K562 (cell line): ENCODE measurements around the gene ABT1. TPM values are rescaled to one million over a fixed set of nuclear protein-coding genes. Genes with fewer than 3 reads are reported as not detected.
A peak's percentile ranks its signal among the peaks of the same experiment; 100 is the strongest.

Experiments
- BRF1 ChIP-seq: IDR thresholded peaks from 3 replicates; pipeline ENCODE4 v1.6.1; 2011; ENCODE audit warnings: borderline replicate concordance, mild to moderate bottlenecking; ENCODE audit not compliant: insufficient read length; ENCODE audit errors: extremely low read depth
- CTBP1 ChIP-seq: fragments of 450-650 bp; IDR thresholded peaks from 2 replicates; pipeline ENCODE4 v1.6.1; 2016; ENCODE audit warnings: borderline replicate concordance
- DNMT1 ChIP-seq: fragments of 450-650 bp; IDR thresholded peaks from 2 replicates; pipeline ENCODE4 v1.6.1; 2016; ENCODE audit warnings: antibody characterized with exemption, mild to moderate bottlenecking
- EWSR1 ChIP-seq: fragments of 450-650 bp; IDR thresholded peaks from 2 replicates; pipeline ENCODE4 v1.6.1; 2018; ENCODE audit warnings: borderline replicate concordance, mild to moderate bottlenecking, low read depth, moderate library complexity; ENCODE audit not compliant: partially characterized antibody
- GATAD2A ChIP-seq: fragments of 450-650 bp; IDR thresholded peaks from 2 replicates; pipeline ENCODE4 v1.6.1; 2017
- HNRNPH1 ChIP-seq: fragments of 200-400 bp; formaldehyde crosslinking; optimal IDR thresholded peaks from 2 replicates; pipeline ENCODE3; 2017; ENCODE audit warnings: low read depth, mild to moderate bottlenecking, low read length, moderate library complexity
- L3MBTL2 ChIP-seq: fragments of 450-650 bp; IDR thresholded peaks from 2 replicates; pipeline ENCODE4 v1.6.1; 2016; ENCODE audit warnings: mild to moderate bottlenecking, moderate library complexity
- LCOR ChIP-seq: sonication (generic); formaldehyde crosslinking; IDR thresholded peaks from 2 replicates; pipeline ENCODE4 v1.8.0; 2022; ENCODE audit warnings: mild to moderate bottlenecking, missing genetic modification reagents
- MED1 ChIP-seq: sonication (generic); formaldehyde crosslinking; IDR thresholded peaks from 2 replicates; pipeline ENCODE4 v1.8.1; 2023; ENCODE audit warnings: missing genetic modification reagents, borderline replicate concordance
- MIER1 ChIP-seq: fragments of 450-650 bp; IDR thresholded peaks from 2 replicates; pipeline ENCODE4 v1.6.1; 2016; ENCODE audit warnings: antibody characterized with exemption, mild to moderate bottlenecking, low read depth
- PHB ChIP-seq: fragments of 250-450 bp; sonication (Bioruptor Pico); IDR thresholded peaks from 2 replicates; pipeline ENCODE4 v1.5.0; 2021
- PHTF2 ChIP-seq: fragments of 250-450 bp; sonication (Bioruptor Pico); IDR thresholded peaks from 2 replicates; pipeline ENCODE4 v1.5.0; 2021; ENCODE audit warnings: mild to moderate bottlenecking
- PPARD ChIP-seq: fragments of 250-450 bp; sonication (Bioruptor Pico); IDR thresholded peaks from 2 replicates; pipeline ENCODE4 v1.8.0; 2022; ENCODE audit warnings: inconsistent platforms, mild to moderate bottlenecking, moderate library complexity
- SIN3A ChIP-seq, 2 experiments: fragments of 150-350 bp in 1 of 2; IDR thresholded peaks; 2 replicates each; pipeline ENCODE4 v1.6.1; 2011 to 2016; ENCODE audit warnings: borderline replicate concordance in 2 of 2, low read depth in 2 of 2, low read length in 2 of 2, mild to moderate bottlenecking in 2 of 2, moderate library complexity in 2 of 2; ENCODE audit not compliant: control insufficient read depth in 1 of 2
- TEAD4 ChIP-seq, 2 experiments: sonication (generic) in 1 of 2; formaldehyde crosslinking in 1 of 2; IDR thresholded peaks; 2 replicates each; pipeline versions ENCODE4 v1.6.1 to v1.8.0; 2012 to 2022; ENCODE audit warnings: borderline replicate concordance in 1 of 2, inconsistent platforms in 1 of 2, low read length in 1 of 2, mild to moderate bottlenecking in 1 of 2, missing genetic modification reagents in 1 of 2
- TGIF2 ChIP-seq: sonication (generic); formaldehyde crosslinking; IDR thresholded peaks from 2 replicates; pipeline ENCODE4 v1.8.1; 2022; ENCODE audit warnings: mild to moderate bottlenecking, missing genetic modification reagents, moderate library complexity
- ZNF197 ChIP-seq: fragments of 200-800 bp; sonication (Bioruptor generic); IDR thresholded peaks from 2 replicates; pipeline ENCODE4 v1.6.1; 2016; ENCODE audit warnings: low read depth, missing genetic modification characterization, missing compliant biosample characterization
- ZNF561 ChIP-seq: fragments of 450-650 bp; formaldehyde crosslinking; conservative IDR thresholded peaks from 2 replicates; pipeline ENCODE4 v1.4.0; 2020; ENCODE audit warnings: mild to moderate bottlenecking, moderate library complexity
- polyA plus RNA-seq, 8 experiments: library from polyadenylated mRNA; depleted of rRNA in 4 of 8; stranded (reverse) in 5 of 8; unstranded in 3 of 8; fragments of >200 nt; fragmentation: Nextera tagmentation in 2 of 8; fragmentation: Illumina TruSeq in 1 of 8; extraction: Ambion mirVana in 2 of 8; extraction: Trizol in 1 of 8; gene quantifications; 2 replicates each; pipeline versions ENCODE4 v1.2.1 to v1.2.3, GENCODE V29; 2011 to 2014; ENCODE audit warnings: inconsistent platforms in 1 of 8, missing spikeins in 1 of 8
- total RNA-seq, 7 experiments: library from RNA; depleted of rRNA in 6 of 7; stranded (reverse); fragments of >200 nt in 6 of 7; fragmentation: Illumina TruSeq in 2 of 7; extraction: Trizol in 2 of 7; gene quantifications; 2 replicates each; pipeline versions ENCODE4 v1.2.1 to v1.2.3, GENCODE V29; 2011 to 2021; ENCODE audit warnings: low replicate concordance in 1 of 7
- TF ChIP-seq, protein P1 (sequence below): IDR thresholded peaks from 2 replicates; pipeline ENCODE4 v1.6.1; 2012; ENCODE audit warnings: low read depth, low read length, improper control_type of control experiment, borderline replicate concordance
- TF ChIP-seq, protein P2 (sequence below): fragments of 250-450 bp; sonication (Bioruptor Pico); IDR thresholded peaks from 2 replicates; pipeline ENCODE4 v1.8.0; 2021; ENCODE audit warnings: borderline replicate concordance, mild to moderate bottlenecking, moderate library complexity; ENCODE audit not compliant: poor library complexity, severe bottlenecking
- TF ChIP-seq, protein P3 (sequence below): fragments of 250-450 bp; sonication (Bioruptor Pico); IDR thresholded peaks from 2 replicates; pipeline ENCODE4 v1.4.0; 2020; ENCODE audit warnings: mild to moderate bottlenecking, moderate library complexity
- TF ChIP-seq, protein P4 (sequence below): fragments of 250-450 bp; sonication (Bioruptor Pico); IDR thresholded peaks from 2 replicates; pipeline ENCODE4 v1.8.0; 2022; ENCODE audit warnings: inconsistent platforms, mild to moderate bottlenecking, moderate library complexity, borderline replicate concordance

The ABT1 gene
- total and polyA plus RNA-seq, 9 of the 15 experiments (the other 6 are each of a cell fraction or from before 2014, with no cell fraction given), result 8.8 to 52.7 (median 40.7) TPM

DNA sequence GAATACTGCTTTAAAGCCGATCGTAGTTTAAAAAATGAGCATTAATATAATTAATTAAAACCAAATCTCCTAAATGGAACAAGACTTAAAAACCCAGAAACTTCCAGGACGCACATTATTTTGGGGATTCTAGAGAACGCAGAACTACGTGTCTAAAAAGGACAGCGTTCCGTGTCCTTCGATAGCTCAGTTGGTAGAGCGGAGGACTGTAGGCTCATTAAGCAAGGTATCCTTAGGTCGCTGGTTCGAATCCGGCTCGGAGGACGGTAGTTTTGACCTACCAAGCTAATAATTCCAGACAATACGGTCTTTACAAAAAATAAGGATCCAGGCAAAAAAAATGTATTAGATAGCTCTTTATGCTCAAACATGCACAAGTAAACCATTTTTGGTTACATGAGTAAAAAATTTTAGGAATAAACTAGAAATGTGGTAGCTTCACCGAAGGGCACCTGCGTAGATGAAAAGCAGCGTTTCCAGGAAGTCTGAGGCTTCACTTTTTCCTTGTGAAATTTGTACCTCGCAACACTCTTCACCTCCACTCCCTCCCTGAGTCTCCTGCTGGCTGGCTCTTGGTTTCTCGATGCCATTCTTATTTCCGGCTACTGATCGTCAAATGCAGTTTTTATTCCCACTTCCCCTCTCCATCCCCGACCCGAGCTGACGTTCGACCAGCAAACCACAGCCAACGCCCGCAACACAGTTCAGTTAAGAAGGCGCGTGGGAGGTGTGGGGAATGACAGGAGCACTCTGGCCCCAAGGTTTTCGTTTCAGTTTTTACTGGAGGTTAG lies 19.6 kb upstream of the ABT1 start (continued):
- no peak for TF ChIP-seq MED1 (CRISPR knock-in tag)
- peak; percentile 48; the same call in 1 of the 2 replicates for TF ChIP-seq LCOR (CRISPR knock-in tag)
- 0 out of 2 replicates have a peak, but pooled peaks have one; percentile 19 for TF ChIP-seq PHB (CRISPR knock-in tag)
- TF ChIP-seq, protein P1, sequence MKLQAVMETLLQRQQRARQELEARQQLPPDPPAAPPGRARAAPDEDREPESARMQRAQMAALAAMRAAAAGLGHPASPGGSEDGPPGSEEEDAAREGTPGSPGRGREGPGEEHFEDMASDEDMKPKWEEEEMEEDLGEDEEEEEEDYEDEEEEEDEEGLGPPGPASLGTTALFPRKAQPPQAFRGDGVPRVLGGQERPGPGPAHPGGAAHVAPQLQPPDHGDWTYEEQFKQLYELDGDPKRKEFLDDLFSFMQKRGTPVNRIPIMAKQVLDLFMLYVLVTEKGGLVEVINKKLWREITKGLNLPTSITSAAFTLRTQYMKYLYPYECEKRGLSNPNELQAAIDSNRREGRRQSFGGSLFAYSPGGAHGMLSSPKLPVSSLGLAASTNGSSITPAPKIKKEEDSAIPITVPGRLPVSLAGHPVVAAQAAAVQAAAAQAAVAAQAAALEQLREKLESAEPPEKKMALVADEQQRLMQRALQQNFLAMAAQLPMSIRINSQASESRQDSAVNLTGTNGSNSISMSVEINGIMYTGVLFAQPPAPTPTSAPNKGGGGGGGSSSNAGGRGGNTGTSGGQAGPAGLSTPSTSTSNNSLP, result peak; percentile 91
- TF ChIP-seq, protein P2, sequence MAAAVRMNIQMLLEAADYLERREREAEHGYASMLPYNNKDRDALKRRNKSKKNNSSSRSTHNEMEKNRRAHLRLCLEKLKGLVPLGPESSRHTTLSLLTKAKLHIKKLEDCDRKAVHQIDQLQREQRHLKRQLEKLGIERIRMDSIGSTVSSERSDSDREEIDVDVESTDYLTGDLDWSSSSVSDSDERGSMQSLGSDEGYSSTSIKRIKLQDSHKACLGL (CRISPR knock-in tag), result no peak
- no peak for TF ChIP-seq EWSR1
- no peak for TF ChIP-seq PPARD (CRISPR knock-in tag)
- TF ChIP-seq CTBP1, result peak; percentile 39; the same call in 1 of the 2 replicates
- no peak for TF ChIP-seq ZNF197 (CRISPR knock-in tag)
- TF ChIP-seq, protein P3, sequence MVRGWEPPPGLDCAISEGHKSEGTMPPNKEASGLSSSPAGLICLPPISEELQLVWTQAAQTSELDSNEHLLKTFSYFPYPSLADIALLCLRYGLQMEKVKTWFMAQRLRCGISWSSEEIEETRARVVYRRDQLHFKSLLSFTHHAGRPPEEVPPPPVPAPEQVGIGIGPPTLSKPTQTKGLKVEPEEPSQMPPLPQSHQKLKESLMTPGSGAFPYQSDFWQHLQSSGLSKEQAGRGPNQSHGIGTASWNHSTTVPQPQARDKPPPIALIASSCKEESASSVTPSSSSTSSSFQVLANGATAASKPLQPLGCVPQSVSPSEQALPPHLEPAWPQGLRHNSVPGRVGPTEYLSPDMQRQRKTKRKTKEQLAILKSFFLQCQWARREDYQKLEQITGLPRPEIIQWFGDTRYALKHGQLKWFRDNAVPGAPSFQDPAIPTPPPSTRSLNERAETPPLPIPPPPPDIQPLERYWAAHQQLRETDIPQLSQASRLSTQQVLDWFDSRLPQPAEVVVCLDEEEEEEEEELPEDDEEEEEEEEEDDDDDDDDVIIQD (CRISPR knock-in tag), result no peak
- no peak for TF ChIP-seq ZNF561 (CRISPR knock-in tag)
- 0 out of 2 replicates have a peak, but pooled peaks have one; percentile 29 for TF ChIP-seq MIER1
- TF ChIP-seq TGIF2, result no peak; the same call in 1 of the 2 replicates
- TF ChIP-seq DNMT1, result no peak; the same call in 1 of the 2 replicates
- no peak for TF ChIP-seq SIN3A (IDR thresholded peaks at IDR 0.05; ENCODE audit: borderline replicate concordance in 2 of 2, control insufficient read depth in 1 of 2, low read depth in 2 of 2, low read length in 2 of 2)
- TF ChIP-seq HNRNPH1, result no peak
- TF ChIP-seq L3MBTL2, result peak; percentile 61
- TF ChIP-seq GATAD2A, result no peak
- no peak for TF ChIP-seq BRF1
- TF ChIP-seq TEAD4 (IDR thresholded peaks at IDR 0.05; ENCODE audit: low read length), result peak; percentile 82
- TF ChIP-seq TEAD4 (CRISPR knock-in tag; IDR thresholded peaks at IDR 0.05; ENCODE audit: borderline replicate concordance), result no peak
- TF ChIP-seq, protein P4, sequence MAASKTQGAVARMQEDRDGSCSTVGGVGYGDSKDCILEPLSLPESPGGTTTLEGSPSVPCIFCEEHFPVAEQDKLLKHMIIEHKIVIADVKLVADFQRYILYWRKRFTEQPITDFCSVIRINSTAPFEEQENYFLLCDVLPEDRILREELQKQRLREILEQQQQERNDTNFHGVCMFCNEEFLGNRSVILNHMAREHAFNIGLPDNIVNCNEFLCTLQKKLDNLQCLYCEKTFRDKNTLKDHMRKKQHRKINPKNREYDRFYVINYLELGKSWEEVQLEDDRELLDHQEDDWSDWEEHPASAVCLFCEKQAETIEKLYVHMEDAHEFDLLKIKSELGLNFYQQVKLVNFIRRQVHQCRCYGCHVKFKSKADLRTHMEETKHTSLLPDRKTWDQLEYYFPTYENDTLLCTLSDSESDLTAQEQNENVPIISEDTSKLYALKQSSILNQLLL (CRISPR knock-in tag), result no peak
- TF ChIP-seq PHTF2 (CRISPR knock-in tag), result no peak
